WI38 (cell line): ENCODE results near the gene TAF5L.

ENCODE experiments used
- H3K4me3 ChIP-seq: 2 replicates; pipeline ENCODE4 v1.5.1; 2011; ENCODE audit warnings: low read depth, mild to moderate bottlenecking, control low read depth, low read length
- CTCF ChIP-seq: IDR thresholded peaks from 2 replicates; pipeline ENCODE4 v1.5.1; 2012; ENCODE audit warnings: low read depth, mild to moderate bottlenecking, control low read depth, low read length

TAF5L gene

GRCh38 chr1:229620876-229621275 is 5.0 kb downstream of the TAF5L start:
- no peak overlapping the region for H3K4me3 ChIP-seq

GRCh38 chr1:229619614-229620013 is 6.3 kb downstream of the TAF5L start:
- TF ChIP-seq CTCF, result no peak
- no peak overlapping the region for H3K4me3 ChIP-seq

More at GRCh38 chr1:229620876-229621275, 5.0 kb downstream of the TAF5L start:
- TF ChIP-seq CTCF, result no peak

- H3K4me3 ChIP-seq, result no peak overlapping the region
- TF ChIP-seq CTCF, result no peak
These were observed 6.9 kb downstream of the TAF5L start for GRCh38 chr1:229619002-229619401.

- no peak for TF ChIP-seq CTCF
- H3K4me3 ChIP-seq, result no peak overlapping the region
These were observed 8.4 kb downstream of the TAF5L start for GRCh38 chr1:229617351-229618100.

GRCh38 chr1:229614701-229615100 is 11.2 kb downstream of the TAF5L start:
- no peak overlapping the region for H3K4me3 ChIP-seq
- no peak for TF ChIP-seq CTCF

GRCh38 chr1:229613938-229614337 is 12.0 kb downstream of the TAF5L start:
- TF ChIP-seq CTCF, result no peak
- H3K4me3 ChIP-seq, result no peak overlapping the region

- H3K4me3 ChIP-seq, result no peak overlapping the region
These were observed 17.3 kb downstream of the TAF5L start for GRCh38 chr1:229608590-229608989.

More at GRCh38 chr1:229608590-229608989, 17.3 kb downstream of the TAF5L start:
- no peak for TF ChIP-seq CTCF
